Dermis blood vessel endothelial cell (primary cell): ENCODE measurements around the gene IGSF6. TPM values are rescaled to one million over a fixed set of nuclear protein-coding genes. Genes with fewer than 3 reads are reported as not detected.

Experiments
- DNase-seq: peaks from one replicate; pipeline ENCODE4 v3.0.0; 2010
- total RNA-seq: library from RNA; depleted of rRNA; stranded (reverse); fragments of >200 nt; gene quantifications from 2 replicates; pipeline ENCODE4 v1.2.3, GENCODE V29; 2014

Gene IGSF6
- total RNA-seq, 1 donor from 2014 or later: not detected

DNA sequence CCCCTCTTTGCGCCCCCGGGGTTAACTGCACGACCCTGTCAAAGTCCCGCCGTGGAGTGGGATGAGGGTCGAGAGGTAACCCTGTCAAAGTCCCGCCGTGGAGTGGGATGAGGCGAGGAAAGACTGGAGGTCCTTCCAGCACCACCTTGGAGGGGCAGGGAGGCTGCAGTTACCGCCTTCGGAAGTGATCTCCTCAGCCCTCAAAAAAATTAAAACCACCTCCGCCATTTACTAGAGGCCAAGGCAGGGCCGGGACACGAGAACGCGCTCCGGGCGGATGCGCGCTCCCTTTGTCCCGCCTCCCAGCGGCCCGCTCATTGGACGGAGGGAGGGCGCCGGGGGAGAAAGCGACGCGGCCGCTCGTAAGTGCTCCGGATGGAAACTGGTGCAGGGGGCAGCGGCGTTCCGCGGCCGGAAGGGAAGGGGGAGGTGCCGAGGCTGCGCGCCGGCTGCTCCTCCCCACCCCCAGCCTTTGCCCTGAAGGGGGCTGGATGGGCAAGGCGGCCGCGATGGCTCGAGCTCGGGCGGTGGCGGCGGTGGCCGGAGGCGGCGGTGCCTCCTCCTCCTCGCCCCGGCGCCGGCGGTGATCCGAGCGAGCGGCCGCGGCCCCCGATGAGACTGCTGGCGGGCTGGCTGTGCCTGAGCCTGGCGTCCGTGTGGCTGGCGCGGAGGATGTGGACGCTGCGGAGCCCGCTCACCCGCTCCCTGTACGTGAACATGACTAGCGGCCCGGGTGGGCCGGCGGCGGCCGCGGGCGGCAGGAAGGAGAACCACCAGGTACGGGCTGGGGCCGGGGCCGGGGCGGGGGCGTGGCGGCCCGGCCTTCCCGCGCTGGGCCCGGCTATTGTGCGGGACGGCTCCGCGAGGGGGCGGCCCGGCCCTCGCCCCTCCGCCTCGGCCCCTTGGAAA is 53.0 kb downstream of the IGSF6 start, which contains the start of gene METTL9:
Gene METTL9, plus strand, starts transcription at position 456 of the 909 bp plus-strand sequence. Its CDS starts 157 bp downstream, at position 613.
- peak; percentile 97 for DNase-seq

DNA sequence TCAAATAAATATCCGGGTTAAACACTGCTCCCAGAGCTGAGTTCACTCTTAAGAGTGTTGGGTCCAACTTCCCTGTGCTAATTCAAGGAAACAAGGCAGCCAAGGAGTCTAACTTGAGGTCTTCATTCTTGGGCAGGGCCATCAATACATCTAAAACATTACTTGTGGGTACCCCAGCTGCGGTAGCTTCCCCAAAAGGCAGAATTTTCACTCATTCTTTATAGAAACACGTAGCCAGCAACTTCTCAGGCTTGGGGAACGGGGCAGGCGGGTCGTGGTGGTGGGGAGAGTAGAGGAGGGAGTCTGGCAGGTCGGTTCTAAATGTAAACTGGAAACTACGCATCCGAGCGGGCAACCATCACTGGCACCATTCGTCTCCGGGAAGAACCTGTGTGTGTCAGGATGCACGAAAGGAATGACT is 53.7 kb downstream of the IGSF6 start:
- peak; percentile 41 for DNase-seq

DNA sequence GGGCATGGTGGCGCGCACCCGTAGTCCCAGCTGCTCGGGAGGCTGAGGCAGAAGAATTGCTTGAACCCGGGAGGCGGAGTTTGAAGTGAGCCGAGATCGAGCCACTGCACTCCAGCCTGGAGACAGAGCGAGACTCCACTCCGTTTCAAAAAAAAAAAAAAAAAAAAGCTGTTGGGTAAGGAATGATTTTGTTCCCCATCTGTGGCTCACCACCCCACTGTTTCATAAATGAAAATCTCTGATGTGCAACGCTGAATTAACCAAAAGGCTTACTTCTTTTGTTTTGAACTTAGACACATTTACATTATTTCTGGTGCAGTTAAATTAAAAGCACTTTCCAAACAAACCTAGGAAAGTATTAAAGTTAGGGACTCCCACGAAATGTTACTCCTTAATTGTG is 54.2 kb downstream of the IGSF6 start:
- DNase-seq: no peak

- no peak for DNase-seq
Measured at GRCh38 chr16:21597561-21598030, 54.8 kb downstream of the IGSF6 start.

DNA sequence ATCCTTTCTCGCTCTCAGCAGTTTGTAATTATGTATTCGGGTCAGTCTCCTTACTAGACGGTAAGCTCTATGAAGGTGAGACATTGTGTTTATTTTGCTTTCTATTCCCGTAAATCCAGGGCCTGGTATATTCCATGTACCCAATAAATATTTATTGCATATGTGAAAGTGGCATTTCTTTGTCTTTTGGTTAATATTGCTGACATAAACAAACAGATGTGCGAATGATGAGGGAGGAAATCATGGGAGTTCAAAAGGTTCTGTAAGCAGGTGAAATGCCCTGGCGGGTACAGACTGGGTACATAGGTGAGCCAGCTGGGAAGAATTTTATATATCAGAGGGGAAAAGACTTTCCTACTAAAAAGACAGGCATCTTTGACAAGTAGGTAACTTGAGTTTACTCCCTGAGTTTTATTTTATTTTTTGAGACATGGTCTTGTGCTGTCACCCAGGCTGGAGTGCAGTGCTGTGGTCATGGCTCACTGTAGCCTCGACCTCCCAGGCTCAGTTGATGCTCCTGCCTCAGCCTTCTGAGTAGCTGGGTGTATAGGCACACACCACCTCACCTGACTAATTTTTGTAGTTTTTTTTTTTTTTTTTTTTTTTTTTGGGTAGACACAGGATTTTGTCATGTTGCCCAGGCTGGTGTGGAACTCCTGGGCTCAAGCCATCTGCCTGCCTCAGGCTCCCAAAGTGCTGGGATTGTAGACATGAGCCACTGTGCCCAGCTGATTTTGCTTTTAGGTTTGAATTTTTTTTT is 58.7 kb downstream of the IGSF6 start:
- no peak for DNase-seq

- no peak for DNase-seq
Measured at GRCh38 chr16:21592191-21592590, 60.2 kb downstream of the IGSF6 start.

- DNase-seq: no peak
Measured at GRCh38 chr16:21590796-21591195, 61.6 kb downstream of the IGSF6 start.

DNA sequence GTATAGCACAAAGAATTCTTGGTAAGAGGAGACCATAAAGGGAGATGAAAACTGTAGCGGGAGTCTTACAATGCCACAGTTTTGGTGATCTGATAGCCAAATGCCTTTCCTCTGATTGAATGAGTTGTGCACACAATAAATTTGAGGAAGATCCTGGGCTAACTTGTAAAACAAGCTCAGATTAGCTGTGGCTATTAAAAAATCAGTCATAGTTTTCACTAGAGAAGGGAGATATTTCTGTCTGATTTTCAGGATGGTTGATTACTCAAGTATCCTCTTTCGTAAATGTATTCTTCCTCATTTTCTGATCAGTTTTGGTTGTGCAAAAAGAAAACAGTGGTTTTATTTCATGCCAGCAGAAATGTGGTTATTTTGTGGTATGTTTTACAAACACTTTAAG is 62.1 kb downstream of the IGSF6 start:
- DNase-seq: no peak

GRCh38 chr16:21589551-21589950 is 62.9 kb downstream of the IGSF6 start:
- DNase-seq: no peak

Other genes with a start within 250 kb of the IGSF6 start
- 200 and 265 TPM in 2 replicates for gene METTL9, start 53.0 kb downstream of the IGSF6 start, total RNA-seq
- 0.09 TPM in 1 of 2 replicates, not detected in the other for gene OTOA, start 11.4 kb upstream of the IGSF6 start, total RNA-seq
- 16.6 and 36.1 TPM in 2 replicates for gene NPIPB4, start 205.1 kb upstream of the IGSF6 start, total RNA-seq